NOMO-1 treated with DMSO at 0.1 percent for 48 hours (cell line): ENCODE results near the gene CFHR2.

Source experiments
- DNase-seq: peaks from one replicate; lab custom pipeline; 2025; ENCODE audit not compliant: unreplicated experiment; lab: John Stamatoyannopoulos, UW

CFHR2 gene

DNA sequence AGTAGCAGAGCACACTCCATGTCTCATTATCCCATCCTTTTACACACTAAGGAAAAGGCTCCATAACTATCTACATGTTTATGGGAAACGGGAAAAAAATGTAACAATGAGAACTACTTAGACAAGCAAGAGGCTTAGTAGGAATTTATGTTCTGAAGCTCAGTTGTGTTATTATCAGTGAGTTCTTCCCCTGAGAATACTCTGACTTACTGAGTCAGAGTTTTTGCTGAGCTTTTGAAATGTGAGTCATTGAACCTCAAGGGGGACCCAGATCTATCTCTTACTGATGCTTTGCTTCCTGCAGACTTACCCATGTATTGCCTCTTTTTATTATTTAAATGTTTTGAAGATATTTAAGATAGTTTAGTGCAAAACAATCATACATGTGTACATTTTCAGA is 53.9 kb downstream of the CFHR2 start:
- DNase-seq: no peak

DNA sequence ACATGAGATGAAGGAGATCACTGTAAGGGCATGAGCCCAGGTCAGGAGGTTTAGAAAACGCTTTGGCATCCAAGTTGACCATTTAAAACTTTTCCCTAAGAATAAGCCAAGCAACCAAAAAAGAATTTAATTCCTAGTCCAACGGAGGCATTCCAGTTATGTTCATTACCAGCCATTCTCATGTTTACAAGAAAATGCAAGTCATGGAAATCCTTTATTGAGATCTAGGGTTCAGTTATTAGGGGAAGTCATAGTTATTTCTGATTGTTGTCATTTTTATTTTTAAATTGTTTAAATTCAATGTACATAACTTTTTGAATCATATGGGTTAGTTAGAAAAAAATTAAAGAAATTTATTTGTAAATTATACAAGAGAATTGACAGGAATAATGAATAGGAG is 58.3 kb downstream of the CFHR2 start:
- DNase-seq: no peak

DNA sequence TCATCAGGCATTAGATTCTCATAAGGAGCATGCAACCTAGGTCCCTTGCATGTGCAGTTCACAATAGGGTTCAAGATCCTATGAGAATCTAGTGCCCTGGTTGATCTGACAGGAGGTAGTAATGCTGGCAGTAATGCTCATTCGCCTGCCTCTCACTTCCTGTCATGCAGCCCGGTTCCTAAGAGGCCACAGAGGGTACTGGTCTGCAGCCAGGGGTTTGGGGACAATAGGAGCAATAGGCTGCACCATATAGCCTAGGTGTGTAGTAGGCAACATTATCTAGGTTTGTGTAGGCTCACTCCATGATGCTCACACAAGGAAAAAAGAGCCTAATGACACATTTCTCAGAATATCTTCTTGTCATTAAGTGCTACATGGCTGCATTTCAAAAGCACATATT is 59.6 kb downstream of the CFHR2 start:
- DNase-seq: no peak

DNA sequence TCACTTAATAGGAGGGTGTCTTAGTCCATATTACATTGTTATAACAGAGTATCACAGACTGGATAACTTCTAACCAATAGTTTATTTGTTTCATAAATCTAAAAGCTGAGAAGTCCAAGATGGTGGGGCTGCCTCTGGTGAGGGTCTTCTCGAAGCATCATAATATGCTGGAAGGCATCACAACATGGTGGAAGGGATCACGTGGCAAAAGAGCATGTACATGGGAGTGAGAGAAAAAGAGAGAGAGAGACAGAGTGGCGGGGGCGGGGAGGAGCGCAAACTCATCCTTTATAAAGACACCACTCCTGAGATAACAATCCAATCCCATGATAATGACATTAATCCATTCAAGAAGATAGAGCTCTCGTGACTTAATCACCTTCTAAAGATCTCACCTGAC is 65.3 kb downstream of the CFHR2 start:
- no peak for DNase-seq
